Neural progenitor cell (in vitro differentiated cells): ENCODE data around the gene AKIRIN2. TPM values are rescaled to one million over a fixed set of nuclear protein-coding genes. Genes with fewer than 3 reads are reported as not detected.
"Not testable (repeated sequence)": the region's sequence is repeated elsewhere in the genome, so short reads cannot be mapped to it uniquely, and the experiment has no call there.

Experiments
- DNase-seq: peaks from one replicate; pipeline ENCODE4 v3.0.0-alpha.2; 2016; ENCODE audit warnings: low spot score
- H2AFZ ChIP-seq: fragments of 200-600 bp; sonication (generic); replicated peaks from 2 replicates; pipeline ENCODE4 v1.6.1; 2016; ENCODE audit warnings: antibody characterized with exemption
- H3F3A ChIP-seq: fragments of 200-600 bp; sonication (generic); 2 replicates; pipeline ENCODE4 v1.6.1; 2016; ENCODE audit warnings: antibody characterized with exemption, low read depth
- H3K27ac ChIP-seq: fragments of 200-600 bp; sonication (generic); 2 replicates; pipeline ENCODE4 v1.5.1; 2016; ENCODE audit warnings: mild to moderate bottlenecking
- H3K27me3 ChIP-seq: fragments of 200-600 bp; sonication (generic); 2 replicates; pipeline ENCODE4 v1.6.1; 2016; ENCODE audit warnings: mild to moderate bottlenecking, moderate library complexity
- H3K36me3 ChIP-seq: fragments of 200-600 bp; sonication (generic); 2 replicates; pipeline ENCODE4 v1.5.1; 2016
- H3K4me1 ChIP-seq: fragments of 200-600 bp; sonication (generic); 2 replicates; pipeline ENCODE4 v1.6.1; 2016; ENCODE audit warnings: mixed run types
- H3K4me2 ChIP-seq: fragments of 200-600 bp; sonication (generic); 2 replicates; pipeline ENCODE4 v1.6.1; 2016
- H3K4me3 ChIP-seq: fragments of 200-600 bp; sonication (generic); 2 replicates; pipeline ENCODE4 v1.5.1; 2016
- H3K79me2 ChIP-seq: fragments of 200-600 bp; sonication (generic); 2 replicates; pipeline ENCODE4 v1.6.1; 2016; ENCODE audit warnings: low read depth
- H3K9ac ChIP-seq: fragments of 200-600 bp; sonication (generic); 2 replicates; pipeline ENCODE4 v1.6.1; 2016
- H3K9me3 ChIP-seq: fragments of 200-600 bp; sonication (generic); 2 replicates; pipeline ENCODE4 v1.5.1; 2016; ENCODE audit warnings: low read depth
- H4K20me1 ChIP-seq: fragments of 200-600 bp; sonication (generic); 2 replicates; pipeline ENCODE4 v1.6.1; 2016; ENCODE audit warnings: low read depth
- H3K27ac Mint-ChIP-seq: 3 replicates; pipeline ENCODE4 v1.8.0; 2021; ENCODE audit warnings: mixed read lengths
- H3K27me3 Mint-ChIP-seq: 2 replicates; pipeline ENCODE4 v1.8.0; 2022; ENCODE audit warnings: low read depth, mild to moderate bottlenecking, inconsistent platforms, moderate library complexity, mixed read lengths; ENCODE audit not compliant: insufficient read depth
- H3K36me3 Mint-ChIP-seq: 3 replicates; pipeline ENCODE4 v1.8.0; 2021; ENCODE audit warnings: mixed read lengths
- H3K4me1 Mint-ChIP-seq: 3 replicates; pipeline ENCODE4 v1.8.0; 2021; ENCODE audit warnings: mixed read lengths
- H3K4me3 Mint-ChIP-seq: 3 replicates; pipeline ENCODE4 v1.8.0; 2021; ENCODE audit warnings: mild to moderate bottlenecking, moderate library complexity, mixed read lengths
- H3K9me3 Mint-ChIP-seq: 3 replicates; pipeline ENCODE4 v1.8.0; 2020; ENCODE audit warnings: mixed read lengths
- EZH2 ChIP-seq: fragments of 200-600 bp; sonication (generic); IDR thresholded peaks from 2 replicates; pipeline ENCODE4 v1.6.1; 2017; ENCODE audit warnings: antibody characterized with exemption, mild to moderate bottlenecking, moderate library complexity
- EZH2phosphoT487 ChIP-seq: fragments of 200-600 bp; sonication (generic); IDR thresholded peaks from 2 replicates; pipeline ENCODE4 v1.6.1; 2017; ENCODE audit warnings: antibody characterized with exemption
- total RNA-seq: library from RNA; depleted of rRNA; stranded (reverse); fragments of >200 nt; gene quantifications from 2 replicates; pipeline ENCODE4 v1.2.3, GENCODE V29; 2015; ENCODE audit warnings: low replicate concordance
- TF ChIP-seq, protein P1 (sequence below): fragments of 200-600 bp; sonication (generic); IDR thresholded peaks from 2 replicates; pipeline ENCODE4 v1.5.1; 2017; ENCODE audit warnings: antibody characterized with exemption, mild to moderate bottlenecking

The AKIRIN2 gene
- total RNA-seq, 1 donor from 2014 or later, result 76.7 TPM

DNA sequence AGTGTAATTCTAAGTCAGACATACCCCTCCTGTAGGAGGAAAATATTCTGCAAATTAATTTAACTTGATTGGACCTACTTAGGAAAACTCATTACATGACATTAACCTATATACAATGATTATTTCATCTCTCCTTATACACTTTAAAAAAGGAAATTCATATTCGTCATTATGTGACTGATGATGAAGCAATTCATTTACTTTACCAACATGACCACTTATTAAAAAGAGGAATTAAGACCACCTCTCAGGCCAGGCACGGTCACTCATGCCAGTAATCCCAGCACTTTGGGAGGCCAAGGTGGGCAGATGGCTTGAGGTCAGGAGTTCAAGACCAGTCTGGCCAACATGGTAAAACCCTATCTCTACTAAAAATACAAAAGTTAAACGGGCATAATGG, 11.6 kb downstream of the AKIRIN2 start:
- Mint-ChIP-seq H3K27me3 (peaks cover 2% of the 10 kb centered on the region), H3K27ac (no peak overlapping the region)
- H3K4me1 ChIP-seq, result peaks cover 23% of the 10 kb centered on the region

DNA sequence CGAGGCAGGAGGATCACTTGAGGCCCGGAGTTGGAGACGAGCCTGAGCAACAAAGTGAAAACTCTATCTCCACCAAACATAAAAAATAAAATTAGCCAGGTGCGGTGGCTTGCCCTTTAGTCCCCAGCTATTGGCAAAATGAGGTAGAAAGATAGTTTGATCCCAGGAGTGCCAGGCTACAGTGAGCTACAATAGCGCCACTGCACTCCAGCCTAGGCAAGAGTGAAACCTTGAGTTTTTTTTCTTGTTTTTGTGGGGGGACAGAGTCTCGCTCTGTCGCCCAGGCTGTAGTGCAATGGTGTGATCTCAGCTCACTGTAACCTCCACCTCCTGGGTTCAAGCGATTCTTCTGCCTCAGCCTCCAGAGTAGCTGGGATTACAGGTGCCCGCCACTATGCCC, 14.1 kb downstream of the AKIRIN2 start:
- Histone ChIP-seq H3K79me2 (peaks cover 100% of the 10 kb centered on the region), H4K20me1 (peaks cover 100% of the 10 kb centered on the region), H3K4me1 (peaks cover 11% of the 10 kb centered on the region)
- H3K9ac ChIP-seq, H2AFZ ChIP-seq, H3K36me3 ChIP-seq, H3K9me3 ChIP-seq, H3K9me3 Mint-ChIP-seq, H3K27ac ChIP-seq, H3F3A ChIP-seq, H3K4me3 ChIP-seq, DNase-seq, H3K27me3 ChIP-seq, H3K27me3 Mint-ChIP-seq, H3K4me2 ChIP-seq, H3K4me1 Mint-ChIP-seq, H3K27ac Mint-ChIP-seq, H3K4me3 Mint-ChIP-seq: not testable (repeated sequence)
- H3K36me3 Mint-ChIP-seq, result peaks cover 25% of the 10 kb centered on the region

More for the DNA sequence above, 11.6 kb downstream of the AKIRIN2 start:
- Histone ChIP-seq H3K4me3 (no peak overlapping the region), H3K9ac (no peak overlapping the region), H4K20me1 (peaks cover 100% of the 10 kb centered on the region), H3K36me3 (no peaks in the 10 kb centered on the region), H3K9me3 (no peaks in the 10 kb centered on the region), H3F3A (peaks cover 4% of the 10 kb centered on the region), H3K79me2 (peaks cover 100% of the 10 kb centered on the region), H3K4me2 (no peak overlapping the region), H3K27ac (no peak overlapping the region), H3K27me3 (no peaks in the 10 kb centered on the region), H2AFZ (no peak overlapping the region)
- Mint-ChIP-seq H3K36me3 (peaks cover 24% of the 10 kb centered on the region), H3K4me3 (no peak overlapping the region), H3K4me1 (peaks cover 13% of the 10 kb centered on the region), H3K9me3 (peaks cover 3% of the 10 kb centered on the region)
- DNase-seq, result no peak
- no peak for TF ChIP-seq EZH2
- TF ChIP-seq EZH2phosphoT487, result no peak
- TF ChIP-seq, protein P1, sequence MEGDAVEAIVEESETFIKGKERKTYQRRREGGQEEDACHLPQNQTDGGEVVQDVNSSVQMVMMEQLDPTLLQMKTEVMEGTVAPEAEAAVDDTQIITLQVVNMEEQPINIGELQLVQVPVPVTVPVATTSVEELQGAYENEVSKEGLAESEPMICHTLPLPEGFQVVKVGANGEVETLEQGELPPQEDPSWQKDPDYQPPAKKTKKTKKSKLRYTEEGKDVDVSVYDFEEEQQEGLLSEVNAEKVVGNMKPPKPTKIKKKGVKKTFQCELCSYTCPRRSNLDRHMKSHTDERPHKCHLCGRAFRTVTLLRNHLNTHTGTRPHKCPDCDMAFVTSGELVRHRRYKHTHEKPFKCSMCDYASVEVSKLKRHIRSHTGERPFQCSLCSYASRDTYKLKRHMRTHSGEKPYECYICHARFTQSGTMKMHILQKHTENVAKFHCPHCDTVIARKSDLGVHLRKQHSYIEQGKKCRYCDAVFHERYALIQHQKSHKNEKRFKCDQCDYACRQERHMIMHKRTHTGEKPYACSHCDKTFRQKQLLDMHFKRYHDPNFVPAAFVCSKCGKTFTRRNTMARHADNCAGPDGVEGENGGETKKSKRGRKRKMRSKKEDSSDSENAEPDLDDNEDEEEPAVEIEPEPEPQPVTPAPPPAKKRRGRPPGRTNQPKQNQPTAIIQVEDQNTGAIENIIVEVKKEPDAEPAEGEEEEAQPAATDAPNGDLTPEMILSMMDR, result no peak

DNA sequence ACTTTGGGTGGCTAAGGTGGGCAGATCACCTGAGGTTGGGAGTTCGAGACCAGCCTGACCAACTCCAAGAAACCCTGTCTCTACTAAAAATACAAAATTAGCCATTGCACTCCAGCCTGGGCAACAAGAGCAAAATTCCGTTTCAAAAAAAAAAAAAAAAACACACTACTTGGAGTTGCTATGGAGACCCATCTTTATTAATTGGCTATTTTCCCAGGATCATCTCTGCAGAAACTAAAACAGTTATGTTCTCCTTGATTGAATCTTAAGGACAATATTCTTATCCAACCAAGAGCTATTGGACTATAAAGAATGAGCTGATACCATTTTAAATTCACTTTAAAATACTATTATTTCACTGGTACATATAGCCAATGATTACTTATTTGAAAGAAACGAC, 14.7 kb downstream of the AKIRIN2 start:
- H4K20me1 ChIP-seq, result peaks cover 100% of the 10 kb centered on the region
- H3K27ac Mint-ChIP-seq, result no peak overlapping the region
- TF ChIP-seq EZH2, result no peak
- TF ChIP-seq, protein P1, result no peak
- TF ChIP-seq EZH2phosphoT487, result no peak
- H3K27me3 Mint-ChIP-seq, result peaks cover 2% of the 10 kb centered on the region
- peaks cover 100% of the 10 kb centered on the region for H3K79me2 ChIP-seq
- no peak overlapping the region for H3K4me3 ChIP-seq
- H3K4me3 Mint-ChIP-seq, result no peak overlapping the region
- no peak overlapping the region for H3K9ac ChIP-seq
- H2AFZ ChIP-seq, result no peak overlapping the region
- peaks cover 9% of the 10 kb centered on the region for H3K4me1 ChIP-seq
- no peaks in the 10 kb centered on the region for H3K36me3 ChIP-seq
- no peak overlapping the region for H3K27ac ChIP-seq
- H3K36me3 Mint-ChIP-seq, result peaks cover 25% of the 10 kb centered on the region
- no peak overlapping the region for H3K4me2 ChIP-seq
- peaks cover 4% of the 10 kb centered on the region for H3F3A ChIP-seq
- DNase-seq, result no peak
- peaks cover 5% of the 10 kb centered on the region for H3K4me1 Mint-ChIP-seq
- H3K9me3 ChIP-seq, result no peaks in the 10 kb centered on the region
- no peaks in the 10 kb centered on the region for H3K27me3 ChIP-seq
- peaks cover 3% of the 10 kb centered on the region for H3K9me3 Mint-ChIP-seq

DNA sequence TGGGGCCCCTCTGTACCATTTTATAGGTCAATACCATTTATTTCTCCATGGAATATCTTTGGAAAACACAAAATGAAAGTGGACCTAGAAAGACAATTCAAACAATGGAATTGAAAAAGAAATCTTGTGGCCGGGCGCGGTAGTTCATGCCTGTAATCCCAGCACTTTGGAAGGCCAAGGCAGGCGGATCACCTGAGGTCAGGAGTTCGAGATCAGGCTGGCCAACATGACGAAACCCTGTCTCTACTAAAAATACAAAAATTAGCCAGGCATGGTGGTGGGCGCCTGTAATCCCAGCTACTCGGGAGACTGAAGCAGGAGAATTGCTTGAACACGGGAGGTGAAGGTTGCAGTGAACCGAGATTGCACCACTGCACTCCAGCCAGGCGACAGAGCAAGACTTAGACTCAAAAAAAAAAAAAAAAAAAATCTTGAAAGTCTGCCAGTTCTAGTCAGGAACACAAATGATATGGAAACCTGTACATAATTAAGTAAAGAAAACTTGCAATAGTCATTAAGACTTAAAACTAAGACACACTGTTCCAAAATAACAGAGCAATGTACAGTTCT, 15.3 kb downstream of the AKIRIN2 start:
- H3K27ac Mint-ChIP-seq, H3K27me3 Mint-ChIP-seq, H3K4me3 Mint-ChIP-seq, H2AFZ ChIP-seq, H3K4me2 ChIP-seq, H3K36me3 ChIP-seq, H3K27me3 ChIP-seq, DNase-seq, H3K9me3 Mint-ChIP-seq, H3K27ac ChIP-seq, H3K4me1 ChIP-seq, H3K4me3 ChIP-seq, H3K9ac ChIP-seq, H3K9me3 ChIP-seq, H3F3A ChIP-seq, H3K4me1 Mint-ChIP-seq: not testable (repeated sequence)
- H3K36me3 Mint-ChIP-seq, result peaks cover 27% of the 10 kb centered on the region
- Histone ChIP-seq H3K79me2 (peaks cover 100% of the 10 kb centered on the region), H4K20me1 (peaks cover 100% of the 10 kb centered on the region)
